Spleen (tissue), 11 donors: ENCODE measurements around the gene CCAR1. TPM values are rescaled to one million over a fixed set of nuclear protein-coding genes. Genes with fewer than 3 reads are reported as not detected.

ENCODE experiments used
- DNase-seq: peaks from one replicate; pipeline ENCODE4 v3.0.0-alpha.2; 2020
- H3K27ac ChIP-seq, 8 donors: fragments of 200-600 bp; sonication (generic) in 7 of 8; 1 replicate in 4 of 8; 2 replicates in 4 of 8; pipeline versions ENCODE4 v1.5.0 to v1.8.0; 2016 to 2021; ENCODE audit warnings: inconsistent platforms in 4 of 8, mild to moderate bottlenecking in 4 of 8, moderate library complexity in 1 of 8
- H3K27me3 ChIP-seq, 7 donors: fragments of 200-600 bp; sonication (generic) in 6 of 7; replicated peaks in 1 of 7; 1 replicate in 4 of 7; 2 replicates in 3 of 7; pipeline versions ENCODE4 v1.5.0 to v1.8.0; 2016 to 2021; ENCODE audit warnings: inconsistent platforms in 3 of 7, mild to moderate bottlenecking in 1 of 7
- H3K36me3 ChIP-seq, 6 donors: fragments of 200-600 bp; sonication (generic) in 5 of 6; 1 replicate in 4 of 6; 2 replicates in 2 of 6; pipeline versions ENCODE4 v1.5.0 to v1.8.0; 2016 to 2021; ENCODE audit warnings: inconsistent platforms in 2 of 6
- H3K4me1 ChIP-seq, 6 donors: fragments of 200-600 bp; sonication (generic) in 5 of 6; 1 replicate in 3 of 6; 2 replicates in 3 of 6; pipeline versions ENCODE4 v1.5.0 to v1.8.0; 2016 to 2021; ENCODE audit warnings: inconsistent platforms in 3 of 6
- H3K4me3 ChIP-seq, 8 donors: fragments of 200-600 bp; sonication (generic) in 7 of 8; 1 replicate in 4 of 8; 2 replicates in 4 of 8; pipeline versions ENCODE4 v1.5.0 to v1.8.0; 2016 to 2021; ENCODE audit warnings: inconsistent platforms in 4 of 8, mild to moderate bottlenecking in 4 of 8, moderate library complexity in 2 of 8
- H3K9me3 ChIP-seq, 8 donors: fragments of 200-600 bp; sonication (generic) in 7 of 8; 1 replicate in 4 of 8; 2 replicates in 4 of 8; pipeline versions ENCODE4 v1.5.0 to v1.8.0; 2016 to 2021; ENCODE audit warnings: inconsistent platforms in 4 of 8
- POLR2A ChIP-seq, 3 donors: fragments of 450-650 bp; IDR thresholded peaks; one replicate each; pipeline ENCODE4 v1.5.1; 2017; ENCODE audit warnings: antibody characterized with exemption in 3 of 3, mild to moderate bottlenecking in 1 of 3
- POLR2AphosphoS5 ChIP-seq, 3 donors: sonication (generic); formaldehyde crosslinking; IDR thresholded peaks; one replicate each; pipeline ENCODE4 v1.5.1; 2017; ENCODE audit warnings: antibody characterized with exemption in 3 of 3
- WGBS, 5 donors: extraction: QIAGEN DNeasy Blood & Tissue Kit in 3 of 5; methylation state at CpG; one replicate each; pipeline versions ENCODE4 v1.1.5 to v1.1.7; 2013 to 2018; 5-methylcytosine and 5-hydroxymethylcytosine counted together
- intact Hi-C: fragments of 100-400 bp; cut with DNase I; formaldehyde crosslinking; loops from one replicate; pipeline ENCODE4 v1.15.0; 2023; ENCODE audit warnings: low total_unique reads
- polyA plus RNA-seq, 3 donors: library from polyadenylated mRNA; stranded (reverse); fragments of 200-250 nt; gene quantifications; one replicate each; pipeline ENCODE4 v1.2.1, GENCODE V29; 2013
- total RNA-seq, 7 donors: library from RNA; depleted of rRNA in 3 of 7; stranded (reverse); fragments of >200 nt in 3 of 7; fragmentation: NEBNext Ultra II Directional in 4 of 7; extraction: Animal tissue kit (Norgen Biotek cat#: 25700) in 4 of 7; gene quantifications; one replicate each; pipeline versions ENCODE4 v1.1.0 to v1.2.1, GENCODE V29; 2016 to 2021
- TF ChIP-seq, protein P1 (sequence below), 11 experiments: fragments of 200-600 bp in 7 of 11; fragments of 450-650 bp in 4 of 11; sonication (generic) in 4 of 11; IDR thresholded peaks in 8 of 11; conservative IDR thresholded peaks in 3 of 11; 1 replicate in 7 of 11; 2 replicates in 4 of 11; pipeline versions ENCODE4 v1.4.0 to v1.8.0; 2016 to 2021; ENCODE audit warnings: antibody characterized with exemption in 11 of 11, inconsistent platforms in 4 of 11, mild to moderate bottlenecking in 1 of 11
- donor health status: healthy with polysubstance abuse.
- donor health status: DM: no; HTN: no; CAD: no; lungs with moderate emphysema.
- donor health status: DM: no; HTN: no; CAD: no.
- donor health status: Bipolar disorder and iron deficiency.
- donor health status: healthy.
- donor health status: DM: no; HTN: no; CAD: no.
- donor health status: DM: yes; HTN: yes; CAD: no.

Gene CCAR1
- total and polyA plus RNA-seq, 10 donors = 37.4 to 83.6 (median 64.5) TPM

DNA sequence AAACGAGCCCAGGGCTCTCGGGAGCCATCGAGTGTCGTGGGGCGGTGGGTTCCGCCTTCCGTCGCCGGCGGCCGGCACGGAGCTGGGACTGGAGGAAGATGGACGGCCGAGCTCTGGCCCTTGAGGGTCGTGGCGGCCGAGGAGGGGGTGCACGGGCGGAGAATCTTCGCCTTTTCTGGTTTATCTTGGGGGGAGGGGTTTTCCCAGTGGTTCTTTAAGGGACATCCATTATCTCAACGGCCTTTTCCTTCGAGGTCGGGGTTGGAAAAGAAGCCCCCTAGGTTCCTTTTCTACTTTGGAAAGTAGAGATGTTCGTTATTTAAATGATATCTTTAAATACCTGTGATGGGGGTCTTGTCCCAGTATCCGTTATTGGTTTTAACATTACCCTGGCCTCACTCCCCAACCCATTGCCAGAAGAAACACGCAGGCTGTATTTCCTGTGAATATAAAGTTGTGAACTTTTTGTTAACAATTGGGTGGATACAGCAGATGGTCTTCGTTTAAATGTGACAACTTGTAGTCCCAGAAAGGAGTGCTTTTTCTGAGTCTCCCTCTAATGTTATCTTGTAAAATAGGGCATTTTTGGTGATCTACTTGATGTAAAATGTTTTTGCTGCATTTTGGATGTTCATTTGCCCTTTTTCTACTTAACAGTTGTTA, 765 bp downstream of the CCAR1 start:
- peak overlapping the region; percentile 85 to 96 (median 94) for H3K27ac ChIP-seq
- H3K27me3 ChIP-seq = no peaks in the 10 kb centered on the region
- H3K4me1 ChIP-seq = peaks cover 10 to 33% (median 15%) of the 10 kb centered on the region in 6 donors
- TF ChIP-seq, protein P1, sequence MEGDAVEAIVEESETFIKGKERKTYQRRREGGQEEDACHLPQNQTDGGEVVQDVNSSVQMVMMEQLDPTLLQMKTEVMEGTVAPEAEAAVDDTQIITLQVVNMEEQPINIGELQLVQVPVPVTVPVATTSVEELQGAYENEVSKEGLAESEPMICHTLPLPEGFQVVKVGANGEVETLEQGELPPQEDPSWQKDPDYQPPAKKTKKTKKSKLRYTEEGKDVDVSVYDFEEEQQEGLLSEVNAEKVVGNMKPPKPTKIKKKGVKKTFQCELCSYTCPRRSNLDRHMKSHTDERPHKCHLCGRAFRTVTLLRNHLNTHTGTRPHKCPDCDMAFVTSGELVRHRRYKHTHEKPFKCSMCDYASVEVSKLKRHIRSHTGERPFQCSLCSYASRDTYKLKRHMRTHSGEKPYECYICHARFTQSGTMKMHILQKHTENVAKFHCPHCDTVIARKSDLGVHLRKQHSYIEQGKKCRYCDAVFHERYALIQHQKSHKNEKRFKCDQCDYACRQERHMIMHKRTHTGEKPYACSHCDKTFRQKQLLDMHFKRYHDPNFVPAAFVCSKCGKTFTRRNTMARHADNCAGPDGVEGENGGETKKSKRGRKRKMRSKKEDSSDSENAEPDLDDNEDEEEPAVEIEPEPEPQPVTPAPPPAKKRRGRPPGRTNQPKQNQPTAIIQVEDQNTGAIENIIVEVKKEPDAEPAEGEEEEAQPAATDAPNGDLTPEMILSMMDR (IDR thresholded peaks at IDR 0.05 in 8 of 11, conservative IDR thresholded peaks at IDR 0.05 in 3 of 11) = no peak
- TF ChIP-seq POLR2AphosphoS5 (IDR thresholded peaks at IDR 0.05) (no peak), POLR2A (IDR thresholded peaks at IDR 0.05) (no peak)
- intact Hi-C loops = loop anchor here (10.0 kb wide), 1 partner anchor 197 kb away; the partner anchor contains the start of gene SLC25A16
- 0 to 1% (median 1%) methylated on average over 8 to 27 of the region's 27 CpGs for WGBS, 5 donors
- no peaks in the 10 kb centered on the region for H3K9me3 ChIP-seq
- H3K4me3 ChIP-seq = peak overlapping the region; percentile 82 to 99 (median 93)
- H3K36me3 ChIP-seq = peaks cover 0 to 42% (median 30%) of the 10 kb centered on the region in 6 donors
- DNase-seq = no peak

DNA sequence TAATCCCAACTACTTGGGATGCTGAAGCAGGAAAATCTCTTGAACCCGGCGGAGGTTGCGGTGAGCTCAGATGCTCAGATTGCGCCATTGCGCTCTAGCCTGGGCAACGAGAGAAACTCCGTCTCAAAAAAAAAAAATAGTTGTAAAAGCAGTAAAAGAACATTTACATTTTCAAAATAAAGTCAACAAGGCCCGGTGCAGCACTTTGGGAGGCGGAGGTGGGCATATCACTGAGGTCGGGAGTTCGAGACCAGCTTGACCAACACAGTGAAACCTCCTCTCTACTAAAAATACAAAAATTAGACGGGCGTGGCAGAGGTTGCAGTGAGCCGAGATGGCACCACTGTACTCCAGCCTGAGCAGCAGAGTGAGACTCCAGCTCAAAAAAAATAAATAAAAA, 4.0 kb downstream of the CCAR1 start:
- TF ChIP-seq, protein P1 (IDR thresholded peaks at IDR 0.05 in 8 of 11, conservative IDR thresholded peaks at IDR 0.05 in 3 of 11) = no peak
- no peak for TF ChIP-seq POLR2AphosphoS5 (IDR thresholded peaks at IDR 0.05)
- TF ChIP-seq POLR2A (IDR thresholded peaks at IDR 0.05) = no peak
- no peak overlapping the region for H3K27ac ChIP-seq
- intact Hi-C loops = loop anchor here (10.0 kb wide), 1 partner anchor 200 kb away; the partner anchor contains the start of gene SLC25A16
- no peaks in the 10 kb centered on the region for H3K9me3 ChIP-seq
- no peak for DNase-seq
- no peak overlapping the region for H3K4me3 ChIP-seq
- H3K36me3 ChIP-seq = peaks cover 0 to 74% (median 60%) of the 10 kb centered on the region in 6 donors
- 94 to 96% (median 95%) methylated on average over 14 of the region's 14 CpGs for WGBS, 5 donors
- H3K27me3 ChIP-seq = no peaks in the 10 kb centered on the region
- peaks cover 10 to 37% (median 15%) of the 10 kb centered on the region in 6 donors for H3K4me1 ChIP-seq

DNA sequence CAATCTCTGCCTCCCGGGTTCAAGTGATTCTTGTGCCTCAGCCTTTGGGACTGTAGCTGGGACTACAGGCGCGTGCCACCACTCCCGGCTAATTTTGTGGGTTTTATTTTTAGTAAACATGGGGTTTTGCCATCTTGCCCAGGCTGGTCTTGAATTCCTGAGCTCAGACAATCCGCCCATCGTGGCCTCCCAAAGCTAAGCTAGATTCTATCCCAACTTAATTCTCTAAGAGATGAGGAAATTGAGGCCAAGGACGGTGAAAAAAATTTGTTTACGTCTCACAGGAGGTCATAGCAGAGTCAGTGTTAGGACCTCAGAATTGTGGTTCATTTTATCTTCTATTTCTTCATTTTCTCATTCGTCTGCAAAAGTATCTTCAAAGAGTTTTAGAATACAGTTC, 6.1 kb downstream of the CCAR1 start:
- Histone ChIP-seq H3K4me1 (peaks cover 8 to 38% (median 11%) of the 10 kb centered on the region in 6 donors), H3K27ac (no peak overlapping the region), H3K27me3 (no peaks in the 10 kb centered on the region), H3K9me3 (no peaks in the 10 kb centered on the region), H3K4me3 (no peak overlapping the region), H3K36me3 (peaks cover 0 to 95% (median 78%) of the 10 kb centered on the region in 6 donors)
- DNase-seq = no peak
- TF ChIP-seq, protein P1 (IDR thresholded peaks at IDR 0.05 in 8 of 11, conservative IDR thresholded peaks at IDR 0.05 in 3 of 11) = no peak
- TF ChIP-seq POLR2AphosphoS5 (IDR thresholded peaks at IDR 0.05) (no peak), POLR2A (IDR thresholded peaks at IDR 0.05) (no peak)
- intact Hi-C loops = loop anchor here (10.0 kb wide), 1 partner anchor 202 kb away; the partner anchor contains the start of gene SLC25A16
- 82 to 90% (median 88%) methylated on average over 9 of the region's 9 CpGs for WGBS, 5 donors

DNA sequence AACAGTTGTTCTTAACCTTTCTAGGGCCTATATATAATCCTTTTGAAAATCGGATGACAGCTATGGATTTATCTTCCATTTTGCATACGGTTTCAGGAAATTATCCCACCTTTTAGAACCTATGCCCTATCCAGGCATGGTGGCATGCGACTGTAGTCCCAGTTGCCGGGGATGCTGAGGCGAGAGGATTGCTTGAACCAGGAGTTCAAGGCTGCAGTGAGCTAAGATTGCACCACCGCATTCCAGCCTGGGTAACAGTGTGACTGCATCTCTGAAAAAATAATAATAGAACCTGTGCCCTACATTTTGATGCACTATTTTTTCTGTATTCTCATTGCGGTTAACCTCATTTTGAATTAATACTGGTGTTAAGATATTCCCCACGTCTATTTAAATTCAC, 11.6 kb downstream of the CCAR1 start:
- WGBS, 5 donors = 91 to 96% (median 94%) methylated on average over 8 of the region's 8 CpGs
- TF ChIP-seq, protein P1 (IDR thresholded peaks at IDR 0.05 in 8 of 11, conservative IDR thresholded peaks at IDR 0.05 in 3 of 11) = no peak
- TF ChIP-seq POLR2A (IDR thresholded peaks at IDR 0.05) = no peak
- TF ChIP-seq POLR2AphosphoS5 (IDR thresholded peaks at IDR 0.05) = no peak
- peaks cover 0 to 13% (median 0%) of the 10 kb centered on the region in 6 donors for H3K4me1 ChIP-seq
- H3K4me3 ChIP-seq = no peak overlapping the region
- intact Hi-C loops = no loop called here
- H3K36me3 ChIP-seq = peaks cover 0 to 100% (median 85%) of the 10 kb centered on the region in 6 donors
- no peak overlapping the region for H3K27ac ChIP-seq
- no peaks in the 10 kb centered on the region for H3K27me3 ChIP-seq
- no peaks in the 10 kb centered on the region for H3K9me3 ChIP-seq
- DNase-seq = no peak
